Stimulated activated CD4-positive, alpha-beta T cell treated with anti-CD3 and anti-CD28 coated beads, TNF-alpha, amount 100 ng/mL, for 4 hours (primary cell): ENCODE results near the gene FANCL.
"Not testable (repeated sequence)": the region's sequence is repeated elsewhere in the genome, so short reads cannot be mapped to it uniquely, and the experiment has no call there.

Experiments
- DNase-seq, 3 experiments: peaks; one replicate each; pipeline ENCODE4 v3.0.0-alpha.2; 2020; ENCODE audit warnings: low read depth in 3 of 3

The FANCL gene

GRCh38 chr2:58145769-58146168, 95.4 kb downstream of the FANCL start:
- not testable (repeated sequence) for DNase-seq

- no peak for DNase-seq
Measured at GRCh38 chr2:58140508-58141072, 100.5 kb downstream of the FANCL start.

- DNase-seq, result no peak
Measured at GRCh38 chr2:58138396-58139030, 102.6 kb downstream of the FANCL start.

- DNase-seq, result no peak
Measured at GRCh38 chr2:58137856-58138255, 103.3 kb downstream of the FANCL start.

- DNase-seq, result no peak
Measured at GRCh38 chr2:58137221-58137620, 103.9 kb downstream of the FANCL start.

- DNase-seq, result no peak
Measured at GRCh38 chr2:58135861-58136260, 105.3 kb downstream of the FANCL start.

GRCh38 chr2:58133395-58133794, 107.7 kb downstream of the FANCL start:
- DNase-seq, result no peak

GRCh38 chr2:58131191-58132011, 109.7 kb downstream of the FANCL start:
- no peak for DNase-seq

- no peak for DNase-seq
Measured at GRCh38 chr2:58130238-58130637, 110.9 kb downstream of the FANCL start.

GRCh38 chr2:58127111-58127510, 114.0 kb downstream of the FANCL start:
- no peak for DNase-seq

- DNase-seq, result no peak
Measured at GRCh38 chr2:58122540-58122939, 118.6 kb downstream of the FANCL start.

- DNase-seq, result no peak
Measured at GRCh38 chr2:58122040-58122439, 119.1 kb downstream of the FANCL start.

- DNase-seq, result no peak
Measured at GRCh38 chr2:58120626-58121229, 120.4 kb downstream of the FANCL start.

GRCh38 chr2:58113563-58113962, 127.6 kb downstream of the FANCL start:
- DNase-seq, result not testable (repeated sequence)

- DNase-seq, result no peak
Measured at GRCh38 chr2:58110765-58111164, 130.4 kb downstream of the FANCL start.

- no peak for DNase-seq
Measured at GRCh38 chr2:58109481-58109880, 131.6 kb downstream of the FANCL start.
